Measurements from ENCODE around the gene IL15RA. TPM values are rescaled to one million over a fixed set of nuclear protein-coding genes. Genes with fewer than 3 reads are reported as not detected.

IL15RA gene
- total and polyA plus RNA-seq, 2 donors (not counting 3 experiments of a cell fraction or from before 2014, with no cell fraction given): 18.8 to 20.6 TPM

DNA sequence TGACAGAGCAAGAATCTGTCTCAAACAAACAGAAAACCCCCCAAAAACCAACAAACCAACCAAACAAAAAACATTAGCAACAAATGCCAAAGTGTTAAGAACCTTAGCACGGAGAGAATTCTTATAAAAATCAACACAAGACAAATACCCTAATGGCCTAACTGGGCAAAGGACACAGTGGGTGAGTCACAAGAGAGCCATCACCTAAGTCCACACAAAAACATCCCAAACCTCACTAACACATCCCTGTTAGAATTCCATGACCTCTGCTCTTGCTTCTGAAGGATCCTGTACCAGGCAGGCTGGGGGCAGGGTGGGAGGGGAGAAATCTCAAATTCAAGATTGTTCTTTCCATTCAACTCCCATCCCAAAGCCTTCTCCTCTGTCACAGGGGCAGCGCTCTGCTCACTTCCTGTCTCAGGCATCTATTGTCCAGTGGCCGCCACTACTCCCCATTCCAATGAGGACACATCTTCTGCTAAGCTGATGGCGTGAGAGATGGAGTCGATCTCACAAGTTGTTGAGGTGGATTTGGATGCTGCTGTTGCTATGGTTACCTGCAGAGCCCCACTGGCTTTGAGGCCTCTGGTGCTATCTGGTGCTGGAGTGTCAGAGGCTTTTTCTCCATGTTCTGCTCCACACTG, 9.2 kb downstream of the IL15RA start:
- intact Hi-C loops (cut with micrococcal nuclease): no loop called here
- Histone ChIP-seq H3K4me3 (replicated peaks in 1 of 3; ENCODE audit: insufficient read depth in 1 of 3, low read depth in 1 of 3, low read length in 3 of 3) (no peak overlapping the region), H3K36me3 (ENCODE audit: control insufficient read depth in 2 of 2, extremely low read depth in 1 of 2, insufficient read depth in 2 of 2, low read length in 2 of 2) (peaks cover 0 to 2% of the 10 kb centered on the region in 2 experiments), H3K27ac (ENCODE audit: insufficient read depth, low read depth, low read length) (no peak overlapping the region), H3K27me3 (ENCODE audit: control insufficient read depth in 2 of 2, insufficient read depth in 2 of 2, low read length in 2 of 2) (no peaks in the 10 kb centered on the region), H3K9ac (replicated peaks; ENCODE audit: extremely low read depth, insufficient read depth, low read length) (no peak overlapping the region), H3K4me1 (ENCODE audit: control insufficient read depth, extremely low read depth, insufficient read depth, low read length) (peaks cover 31% of the 10 kb centered on the region), H4K20me1 (replicated peaks; ENCODE audit: control insufficient read depth, extremely low read depth, insufficient read depth, low read length) (no peaks in the 10 kb centered on the region), H3K79me2 (ENCODE audit: control insufficient read depth, insufficient read depth, low read length) (peaks cover 20% of the 10 kb centered on the region), H2AFZ (ENCODE audit: low read depth, low read length) (no peak overlapping the region), H3K9me1 (replicated peaks; ENCODE audit: control insufficient read depth, extremely low read depth, insufficient read depth, low read length) (no peaks in the 10 kb centered on the region), H3K9me3 (replicated peaks; ENCODE audit: control insufficient read depth, insufficient read depth, low read length) (no peaks in the 10 kb centered on the region), H3K4me2 (ENCODE audit: insufficient read depth, low read length) (no peak overlapping the region)
- ChIA-PET POLR2A (no interaction called here), CTCF (no interaction called here)
- TF ChIP-seq, protein P1, sequence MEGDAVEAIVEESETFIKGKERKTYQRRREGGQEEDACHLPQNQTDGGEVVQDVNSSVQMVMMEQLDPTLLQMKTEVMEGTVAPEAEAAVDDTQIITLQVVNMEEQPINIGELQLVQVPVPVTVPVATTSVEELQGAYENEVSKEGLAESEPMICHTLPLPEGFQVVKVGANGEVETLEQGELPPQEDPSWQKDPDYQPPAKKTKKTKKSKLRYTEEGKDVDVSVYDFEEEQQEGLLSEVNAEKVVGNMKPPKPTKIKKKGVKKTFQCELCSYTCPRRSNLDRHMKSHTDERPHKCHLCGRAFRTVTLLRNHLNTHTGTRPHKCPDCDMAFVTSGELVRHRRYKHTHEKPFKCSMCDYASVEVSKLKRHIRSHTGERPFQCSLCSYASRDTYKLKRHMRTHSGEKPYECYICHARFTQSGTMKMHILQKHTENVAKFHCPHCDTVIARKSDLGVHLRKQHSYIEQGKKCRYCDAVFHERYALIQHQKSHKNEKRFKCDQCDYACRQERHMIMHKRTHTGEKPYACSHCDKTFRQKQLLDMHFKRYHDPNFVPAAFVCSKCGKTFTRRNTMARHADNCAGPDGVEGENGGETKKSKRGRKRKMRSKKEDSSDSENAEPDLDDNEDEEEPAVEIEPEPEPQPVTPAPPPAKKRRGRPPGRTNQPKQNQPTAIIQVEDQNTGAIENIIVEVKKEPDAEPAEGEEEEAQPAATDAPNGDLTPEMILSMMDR (IDR thresholded peaks at IDR 0.05; ENCODE audit: extremely low read depth in 1 of 2, insufficient read depth in 1 of 2, low read depth in 1 of 2, low read length in 2 of 2): no peak
- no peak for TF ChIP-seq MYC (IDR thresholded peaks at IDR 0.05; ENCODE audit: low read depth, low read length)
- no peak for TF ChIP-seq POLR2AphosphoS5 (IDR thresholded peaks at IDR 0.05; ENCODE audit: insufficient read depth, low read depth, low read length)
- no peak for TF ChIP-seq GATA2 (IDR thresholded peaks at IDR 0.05; ENCODE audit: insufficient read depth, insufficient read length, low read depth, low read length)
- no peak for TF ChIP-seq EZH2 (IDR thresholded peaks at IDR 0.05; ENCODE audit: borderline replicate concordance, low read depth, low read length, severe bottlenecking)
- TF ChIP-seq JUN (IDR thresholded peaks at IDR 0.05; ENCODE audit: borderline replicate concordance, insufficient read depth, insufficient read length, low read depth): no peak
- TF ChIP-seq, protein P2, sequence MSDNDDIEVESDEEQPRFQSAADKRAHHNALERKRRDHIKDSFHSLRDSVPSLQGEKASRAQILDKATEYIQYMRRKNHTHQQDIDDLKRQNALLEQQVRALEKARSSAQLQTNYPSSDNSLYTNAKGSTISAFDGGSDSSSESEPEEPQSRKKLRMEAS (IDR thresholded peaks at IDR 0.05; ENCODE audit: insufficient read depth, insufficient read length): no peak
- no peak for TF ChIP-seq FOS (IDR thresholded peaks at IDR 0.05; ENCODE audit: borderline replicate concordance, insufficient read depth, low read length)
- TF ChIP-seq POLR2A (IDR thresholded peaks at IDR 0.05; ENCODE audit: low read depth, low read length): no peak
- dilution Hi-C loops (cut with MboI; ENCODE audit: extremely low pct_ligation_motif_present, low sequenced_read_pairs): loop anchor here (25.0 kb wide), 1 partner anchor 119 kb away; the partner anchor contains the start of gene RBM17
- FAIRE-seq (no peak), DNase-seq (ENCODE audit: low read depth, low spot score) (no peak)
- no TSS peak for BruUV-seq (replicated peaks)

Data from endothelial cell of umbilical vein (primary cell).